PC-3 (cell line): Measurements from ENCODE around the gene HTR1E.

Experiments used
- EZH2 ChIP-seq: fragments of 300-600 bp; sonication (generic); IDR thresholded peaks from one replicate; pipeline ENCODE4 v1.6.1; 2017; ENCODE audit warnings: antibody characterized with exemption, mild to moderate bottlenecking, low read length; ENCODE audit not compliant: unreplicated experiment
- TF ChIP-seq, protein P1 (sequence below): fragments of 300-600 bp; sonication (generic); conservative IDR thresholded peaks from 2 replicates; pipeline ENCODE4 v1.5.1; 2017; ENCODE audit warnings: antibody characterized with exemption, low read depth, mild to moderate bottlenecking, low read length

DNA sequence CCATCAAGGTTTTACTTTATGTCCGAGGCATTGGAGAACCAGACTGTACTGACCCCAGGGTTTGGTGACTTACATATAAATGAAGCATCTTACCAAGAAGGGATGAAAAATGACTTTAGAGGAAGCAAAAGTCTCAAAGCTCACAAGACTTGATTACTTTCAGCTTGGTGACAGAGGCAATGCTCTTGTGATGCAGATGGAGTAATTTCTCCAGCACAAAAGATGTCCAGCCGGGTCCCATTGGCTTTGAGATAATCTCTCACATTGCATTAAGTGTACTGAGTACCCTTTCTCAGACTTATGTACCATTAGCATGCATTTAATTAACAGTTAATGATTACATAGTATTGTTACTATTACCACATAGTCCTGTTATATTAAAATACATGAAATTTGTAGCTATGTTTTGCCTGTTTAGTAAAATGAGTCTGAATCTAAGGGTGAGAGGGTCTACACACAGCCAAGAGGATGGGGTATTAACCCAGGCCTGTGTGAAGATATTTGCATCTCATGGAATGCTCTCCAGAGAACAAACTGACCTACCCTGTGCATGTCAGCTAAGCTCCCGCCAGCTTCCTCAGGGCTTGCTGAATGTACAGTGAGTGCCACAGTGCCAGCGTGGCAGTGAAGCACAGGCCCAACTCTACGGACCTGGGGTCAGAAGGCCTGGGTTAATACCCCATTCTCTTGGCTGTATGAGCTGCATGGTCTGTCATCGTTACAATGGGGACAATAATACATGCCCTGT, 5.6 kb downstream of the HTR1E start:
- TF ChIP-seq EZH2 = no peak
- TF ChIP-seq, protein P1, sequence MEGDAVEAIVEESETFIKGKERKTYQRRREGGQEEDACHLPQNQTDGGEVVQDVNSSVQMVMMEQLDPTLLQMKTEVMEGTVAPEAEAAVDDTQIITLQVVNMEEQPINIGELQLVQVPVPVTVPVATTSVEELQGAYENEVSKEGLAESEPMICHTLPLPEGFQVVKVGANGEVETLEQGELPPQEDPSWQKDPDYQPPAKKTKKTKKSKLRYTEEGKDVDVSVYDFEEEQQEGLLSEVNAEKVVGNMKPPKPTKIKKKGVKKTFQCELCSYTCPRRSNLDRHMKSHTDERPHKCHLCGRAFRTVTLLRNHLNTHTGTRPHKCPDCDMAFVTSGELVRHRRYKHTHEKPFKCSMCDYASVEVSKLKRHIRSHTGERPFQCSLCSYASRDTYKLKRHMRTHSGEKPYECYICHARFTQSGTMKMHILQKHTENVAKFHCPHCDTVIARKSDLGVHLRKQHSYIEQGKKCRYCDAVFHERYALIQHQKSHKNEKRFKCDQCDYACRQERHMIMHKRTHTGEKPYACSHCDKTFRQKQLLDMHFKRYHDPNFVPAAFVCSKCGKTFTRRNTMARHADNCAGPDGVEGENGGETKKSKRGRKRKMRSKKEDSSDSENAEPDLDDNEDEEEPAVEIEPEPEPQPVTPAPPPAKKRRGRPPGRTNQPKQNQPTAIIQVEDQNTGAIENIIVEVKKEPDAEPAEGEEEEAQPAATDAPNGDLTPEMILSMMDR = no peak
